Measurements from ENCODE around the gene MDFIC.
"Not testable (repeated sequence)": the region's sequence is repeated elsewhere in the genome, so short reads cannot be mapped to it uniquely, and the experiment has no call there.

The MDFIC gene, protein sequence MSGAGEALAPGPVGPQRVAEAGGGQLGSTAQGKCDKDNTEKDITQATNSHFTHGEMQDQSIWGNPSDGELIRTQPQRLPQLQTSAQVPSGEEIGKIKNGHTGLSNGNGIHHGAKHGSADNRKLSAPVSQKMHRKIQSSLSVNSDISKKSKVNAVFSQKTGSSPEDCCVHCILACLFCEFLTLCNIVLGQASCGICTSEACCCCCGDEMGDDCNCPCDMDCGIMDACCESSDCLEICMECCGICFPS

GRCh38 chr7:114922026-114922651 is at the start of gene MDFIC:
TSS of gene MDFIC (plus strand) at chr7:114922094. CDS start at chr7:114923034, 940 bp downstream.
- Mint-ChIP-seq H3K27ac (peak within 1 kb of the TSS; percentile 99), H3K36me3 (ENCODE audit: low read depth) (peaks cover 13% of the 10 kb centered on the region), H3K9me3 (no peaks in the 10 kb centered on the region), H3K4me1 (ENCODE audit: low read depth) (peaks cover 11% of the 10 kb centered on the region), H3K27me3 (no peaks in the 10 kb centered on the region), H3K4me3 (peak within 1 kb of the TSS; percentile 100)
- intact Hi-C loops (cut with micrococcal nuclease): loop anchor here (5.0 kb wide), 1 partner anchor 35 kb away; no protein-coding TSS in a partner anchor

- peaks cover under 1% of the 10 kb centered on the region for H3K9me3 Mint-ChIP-seq
- intact Hi-C loops (cut with micrococcal nuclease): no loop called here
- no peaks in the 10 kb centered on the region for H3K27me3 Mint-ChIP-seq
- no peak overlapping the region for H3K4me3 Mint-ChIP-seq
- H3K27ac Mint-ChIP-seq: no peak overlapping the region
- H3K36me3 Mint-ChIP-seq (ENCODE audit: low read depth): no peaks in the 10 kb centered on the region
- no peaks in the 10 kb centered on the region for H3K4me1 Mint-ChIP-seq (ENCODE audit: low read depth)
These were observed 47.7 kb upstream of the MDFIC start for GRCh38 chr7:114874170-114874569.

DNA sequence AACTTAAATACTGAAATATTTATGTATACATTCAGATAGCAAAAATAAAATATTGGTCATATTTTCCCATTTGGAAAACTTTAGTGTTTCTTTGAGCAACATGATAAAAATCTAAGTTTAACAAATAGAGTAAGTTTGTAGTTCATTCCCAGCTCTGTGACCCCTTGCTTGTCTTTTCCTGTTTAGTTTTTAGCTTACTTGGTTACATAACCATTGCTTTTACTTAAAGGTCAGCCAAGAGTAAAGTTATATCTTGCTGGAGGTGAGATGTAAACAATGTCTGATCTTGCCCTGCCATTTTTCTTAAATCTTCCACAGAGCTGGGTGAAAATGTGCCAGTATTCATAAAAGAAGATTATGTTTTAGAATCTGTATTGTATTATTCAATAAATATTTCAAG is 46.7 kb upstream of the MDFIC start:
- Mint-ChIP-seq H3K9me3 (peaks cover 10% of the 10 kb centered on the region), H3K4me1 (ENCODE audit: low read depth) (no peaks in the 10 kb centered on the region), H3K36me3 (ENCODE audit: low read depth) (no peaks in the 10 kb centered on the region), H3K4me3 (no peak overlapping the region), H3K27me3 (no peaks in the 10 kb centered on the region), H3K27ac (no peak overlapping the region)
- intact Hi-C loops (cut with micrococcal nuclease): no loop called here

DNA sequence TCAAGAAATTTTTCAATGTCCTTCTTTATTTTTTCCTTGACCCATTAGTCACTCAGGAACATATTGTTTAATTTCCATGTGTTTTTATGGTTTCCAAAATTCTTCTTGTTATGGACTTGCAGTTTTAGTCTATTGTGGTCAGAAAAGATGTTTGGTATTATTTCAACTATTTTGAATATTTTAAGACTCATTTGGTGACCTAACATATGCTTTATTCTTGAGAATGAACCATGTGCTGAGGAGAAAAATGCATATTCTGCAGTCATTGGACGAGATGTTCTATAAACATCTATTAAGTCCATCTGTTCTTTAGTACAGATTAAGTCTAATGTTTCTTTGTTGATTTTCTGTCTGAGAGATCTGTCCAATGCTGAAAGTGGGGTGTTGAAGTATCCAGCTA is 42.3 kb upstream of the MDFIC start:
- H3K36me3 Mint-ChIP-seq (ENCODE audit: low read depth): no peaks in the 10 kb centered on the region
- intact Hi-C loops (cut with micrococcal nuclease): no loop called here
- H3K27ac Mint-ChIP-seq: no peak overlapping the region
- H3K4me1 Mint-ChIP-seq (ENCODE audit: low read depth): no peaks in the 10 kb centered on the region
- H3K9me3 Mint-ChIP-seq: peaks cover 25% of the 10 kb centered on the region
- no peak overlapping the region for H3K4me3 Mint-ChIP-seq
- H3K27me3 Mint-ChIP-seq: no peaks in the 10 kb centered on the region

DNA sequence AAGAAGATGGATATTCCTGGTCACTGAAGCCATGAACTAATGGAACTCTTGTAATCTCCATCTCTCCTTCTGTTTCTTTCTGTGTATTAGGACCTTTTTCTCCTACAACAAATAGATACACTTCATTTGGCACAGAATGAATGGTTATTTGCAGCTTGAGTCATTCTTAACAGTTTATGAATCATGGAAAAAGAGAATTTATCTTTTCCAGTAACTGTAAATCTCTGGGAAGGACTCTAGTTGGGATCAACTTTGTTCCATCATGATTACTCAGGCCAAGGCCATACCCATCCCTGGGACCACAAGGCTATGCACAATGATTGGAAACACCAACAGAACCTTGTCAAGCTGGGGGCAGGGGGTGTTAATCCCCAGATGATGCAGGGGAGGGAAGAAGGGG is 36.1 kb upstream of the MDFIC start:
- Mint-ChIP-seq H3K36me3 (ENCODE audit: low read depth) (no peaks in the 10 kb centered on the region), H3K27me3 (no peaks in the 10 kb centered on the region), H3K9me3 (peaks cover 23% of the 10 kb centered on the region), H3K4me1 (ENCODE audit: low read depth) (peaks cover 8% of the 10 kb centered on the region), H3K4me3 (no peak overlapping the region), H3K27ac (no peak overlapping the region)
- intact Hi-C loops (cut with micrococcal nuclease): no loop called here

GRCh38 chr7:114886241-114886640 is 35.7 kb upstream of the MDFIC start:
- intact Hi-C loops (cut with micrococcal nuclease): no loop called here
- Mint-ChIP-seq H3K27ac (no peak overlapping the region), H3K9me3 (peaks cover 19% of the 10 kb centered on the region)

DNA sequence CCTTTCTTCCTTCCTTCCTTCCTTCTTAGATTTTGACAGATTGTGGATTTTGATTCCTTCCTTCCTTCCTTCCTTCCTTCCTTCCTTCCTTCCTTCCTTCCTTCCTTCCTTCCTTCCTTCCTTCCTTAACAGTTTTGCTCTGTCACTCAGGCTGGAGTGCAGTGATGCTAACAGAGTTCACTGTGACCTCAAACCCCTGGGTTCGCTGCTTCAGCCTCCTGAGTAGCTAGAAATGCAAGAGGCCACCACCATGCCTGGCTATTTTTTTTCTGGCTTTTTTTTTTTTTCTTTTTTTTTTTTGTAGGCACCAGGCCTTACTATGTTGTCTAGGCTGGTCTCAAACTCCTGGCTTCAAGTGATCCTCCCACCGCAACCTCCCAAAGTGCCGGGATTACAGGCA is 32.8 kb upstream of the MDFIC start:
- H3K27me3 Mint-ChIP-seq; intact Hi-C loops (cut with micrococcal nuclease); H3K27ac Mint-ChIP-seq; H3K4me3 Mint-ChIP-seq; H3K4me1 Mint-ChIP-seq (ENCODE audit: low read depth); H3K36me3 Mint-ChIP-seq (ENCODE audit: low read depth): not testable (repeated sequence)
- H3K9me3 Mint-ChIP-seq: peaks cover 14% of the 10 kb centered on the region

More at GRCh38 chr7:114886241-114886640, 35.7 kb upstream of the MDFIC start:
- Mint-ChIP-seq H3K36me3 (ENCODE audit: low read depth) (no peaks in the 10 kb centered on the region), H3K4me1 (ENCODE audit: low read depth) (peaks cover 8% of the 10 kb centered on the region), H3K4me3 (no peak overlapping the region), H3K27me3 (no peaks in the 10 kb centered on the region)

DNA sequence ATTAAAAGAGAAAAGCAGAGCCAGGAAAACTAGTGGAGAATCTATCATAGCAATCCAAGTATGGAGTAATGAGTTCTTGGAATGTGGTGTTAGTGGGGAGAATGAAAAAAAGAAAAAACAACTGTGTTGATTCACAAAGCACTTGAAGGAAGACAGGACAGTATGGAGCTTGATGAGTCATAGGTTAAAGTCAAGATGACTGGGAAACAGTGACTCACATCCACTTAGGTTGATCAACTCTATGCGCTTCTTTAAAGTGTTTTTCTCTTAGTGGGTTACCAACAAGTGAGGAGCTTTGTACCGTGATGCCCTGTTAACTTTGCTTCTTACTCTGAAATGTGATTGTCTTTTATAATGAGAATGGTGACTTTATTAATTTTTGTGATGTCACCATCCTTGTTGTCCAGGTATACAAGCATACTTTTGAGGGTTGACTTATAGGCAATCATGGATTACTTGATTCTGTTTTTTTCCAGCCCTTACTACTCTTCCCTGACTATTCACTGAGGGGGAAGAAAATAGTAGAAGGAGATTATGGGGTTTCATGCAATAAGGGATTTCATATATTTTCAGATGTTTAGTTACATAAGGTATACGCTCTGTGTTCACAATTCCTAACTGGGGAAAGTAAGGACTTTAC is 32.1 kb upstream of the MDFIC start:
- peaks cover 8% of the 10 kb centered on the region for H3K4me1 Mint-ChIP-seq (ENCODE audit: low read depth)
- no peak overlapping the region for H3K4me3 Mint-ChIP-seq
- intact Hi-C loops (cut with micrococcal nuclease): no loop called here
- peaks cover 14% of the 10 kb centered on the region for H3K9me3 Mint-ChIP-seq
- no peak overlapping the region for H3K27ac Mint-ChIP-seq
- H3K27me3 Mint-ChIP-seq: no peaks in the 10 kb centered on the region
- H3K36me3 Mint-ChIP-seq (ENCODE audit: low read depth): no peaks in the 10 kb centered on the region

DNA sequence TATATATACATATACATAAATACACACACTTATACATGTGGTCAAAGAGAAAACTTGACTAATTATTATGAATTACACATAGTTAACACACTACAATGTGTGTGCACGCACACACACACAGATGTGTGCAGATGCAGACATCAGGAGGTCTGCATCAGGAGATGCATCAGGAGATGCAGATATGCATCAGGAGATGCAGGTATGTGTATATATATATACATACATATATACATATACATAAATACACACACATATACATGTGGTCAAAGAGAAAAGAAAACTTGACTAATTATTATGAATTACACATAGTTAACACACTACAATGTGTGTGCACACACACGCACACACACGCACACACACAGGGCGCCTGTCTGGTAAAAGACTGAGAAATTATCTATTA is 31.3 kb upstream of the MDFIC start:
- intact Hi-C loops (cut with micrococcal nuclease): no loop called here
- Mint-ChIP-seq H3K36me3 (ENCODE audit: low read depth) (no peaks in the 10 kb centered on the region), H3K27me3 (no peaks in the 10 kb centered on the region), H3K27ac (no peak overlapping the region), H3K4me3 (no peak overlapping the region), H3K9me3 (peaks cover 14% of the 10 kb centered on the region), H3K4me1 (ENCODE audit: low read depth) (peaks cover 8% of the 10 kb centered on the region)

DNA sequence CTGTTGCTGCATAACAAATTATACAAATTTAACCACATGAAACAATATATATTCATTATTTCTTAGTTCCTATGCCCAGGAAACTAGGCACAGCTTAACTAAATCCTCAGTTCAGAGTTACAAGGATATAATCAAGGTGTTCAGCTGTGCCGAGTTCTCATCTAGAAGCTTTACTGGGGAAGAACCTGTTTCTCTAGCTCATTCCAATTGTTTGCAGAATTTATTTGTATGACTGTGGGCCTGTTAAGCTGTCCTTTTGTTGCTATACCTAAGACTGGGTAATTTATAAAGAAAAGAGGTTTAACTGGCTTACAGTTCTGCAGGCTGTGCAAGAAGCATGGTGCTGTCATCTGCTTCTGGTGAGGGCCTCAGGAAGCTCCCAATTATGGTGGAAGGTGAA is 21.8 kb upstream of the MDFIC start:
- Mint-ChIP-seq H3K27ac (no peak overlapping the region), H3K4me1 (ENCODE audit: low read depth) (no peaks in the 10 kb centered on the region), H3K4me3 (no peak overlapping the region), H3K9me3 (no peaks in the 10 kb centered on the region), H3K36me3 (ENCODE audit: low read depth) (no peaks in the 10 kb centered on the region), H3K27me3 (no peaks in the 10 kb centered on the region)
- intact Hi-C loops (cut with micrococcal nuclease): no loop called here

DNA sequence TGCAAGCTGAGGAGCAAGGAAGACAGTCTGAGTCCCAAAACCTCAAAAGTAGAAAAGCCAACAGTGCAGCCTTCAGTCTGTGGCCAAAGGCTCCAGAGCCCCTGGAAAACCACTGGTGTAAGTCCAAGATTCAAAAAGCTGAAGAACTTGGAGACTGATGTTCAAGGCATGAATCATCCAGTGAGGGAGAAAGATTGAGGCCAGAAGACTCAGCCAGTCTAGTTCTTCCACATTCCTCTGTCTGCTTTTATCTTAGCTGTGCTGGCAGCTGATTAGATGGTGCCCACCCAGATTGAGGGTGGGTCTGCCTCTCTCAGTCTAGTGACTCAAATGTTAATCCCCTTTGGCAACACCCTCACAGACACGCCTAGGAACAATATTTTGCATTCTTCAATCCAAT is 20.1 kb upstream of the MDFIC start:
- Mint-ChIP-seq H3K27ac (no peak overlapping the region), H3K4me1 (ENCODE audit: low read depth) (no peaks in the 10 kb centered on the region), H3K27me3 (no peaks in the 10 kb centered on the region), H3K4me3 (no peak overlapping the region), H3K9me3 (no peaks in the 10 kb centered on the region), H3K36me3 (ENCODE audit: low read depth) (no peaks in the 10 kb centered on the region)
- intact Hi-C loops (cut with micrococcal nuclease): no loop called here

DNA sequence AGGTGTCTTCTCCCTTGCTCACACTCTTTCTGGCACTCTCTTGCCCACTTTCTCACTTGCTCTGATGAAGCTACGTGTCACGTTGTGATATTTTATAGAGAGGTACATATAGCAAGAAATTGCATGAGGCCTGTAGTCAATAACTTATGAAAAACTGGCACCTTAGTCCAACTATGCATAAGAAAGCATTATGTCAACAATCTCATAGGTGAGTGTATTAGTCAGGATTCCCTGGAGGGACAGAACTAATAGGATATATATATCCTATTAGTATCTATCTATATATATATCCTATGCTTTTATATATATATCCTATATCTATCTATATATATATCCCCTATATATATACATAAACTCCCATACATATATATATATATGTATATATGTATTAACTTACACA is 18.8 kb upstream of the MDFIC start:
- Mint-ChIP-seq H3K4me3 (no peak overlapping the region), H3K27ac (no peak overlapping the region), H3K9me3 (no peaks in the 10 kb centered on the region), H3K27me3 (no peaks in the 10 kb centered on the region), H3K4me1 (ENCODE audit: low read depth) (no peaks in the 10 kb centered on the region), H3K36me3 (ENCODE audit: low read depth) (no peaks in the 10 kb centered on the region)
- intact Hi-C loops (cut with micrococcal nuclease): no loop called here

- Mint-ChIP-seq H3K4me3 (no peak overlapping the region), H3K4me1 (ENCODE audit: low read depth) (no peaks in the 10 kb centered on the region), H3K36me3 (ENCODE audit: low read depth) (no peaks in the 10 kb centered on the region), H3K9me3 (no peaks in the 10 kb centered on the region), H3K27ac (no peak overlapping the region), H3K27me3 (no peaks in the 10 kb centered on the region)
- intact Hi-C loops (cut with micrococcal nuclease): loop anchor here (5.0 kb wide), 1 partner anchor 97 kb away; no protein-coding TSS in a partner anchor
These were observed 11.1 kb upstream of the MDFIC start for GRCh38 chr7:114910787-114911186.

DNA sequence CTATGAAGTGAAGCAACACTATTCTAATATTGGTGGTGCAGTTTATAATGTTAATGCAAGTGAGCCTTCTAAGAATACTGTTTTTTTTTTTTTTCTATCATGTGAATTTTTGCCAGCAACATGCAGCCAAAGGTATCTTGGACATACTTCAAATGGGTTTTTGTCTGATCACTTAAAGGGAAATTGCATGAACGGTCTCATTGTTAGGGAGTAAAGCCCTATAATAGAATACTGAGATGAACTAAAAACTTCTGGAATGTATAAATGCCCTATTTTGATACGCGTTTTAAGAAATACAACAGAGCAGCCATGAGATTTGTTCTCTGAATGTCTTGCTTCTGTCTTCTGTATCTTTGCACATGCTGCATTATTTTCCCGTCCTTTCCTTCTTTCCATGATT is 10.5 kb upstream of the MDFIC start:
- no peaks in the 10 kb centered on the region for H3K9me3 Mint-ChIP-seq
- no peaks in the 10 kb centered on the region for H3K4me1 Mint-ChIP-seq (ENCODE audit: low read depth)
- no peaks in the 10 kb centered on the region for H3K36me3 Mint-ChIP-seq (ENCODE audit: low read depth)
- intact Hi-C loops (cut with micrococcal nuclease): loop anchor here (5.0 kb wide), 1 partner anchor 96 kb away; no protein-coding TSS in a partner anchor
- no peak overlapping the region for H3K4me3 Mint-ChIP-seq
- H3K27me3 Mint-ChIP-seq: no peaks in the 10 kb centered on the region
- no peak overlapping the region for H3K27ac Mint-ChIP-seq

Data from dendritic cell treated with granulocyte-macrophage colony-stimulating factor and Interleukin-4, amounts not matched to agents 40 ng/mL and 50 ng/mL, for 4 days (primary cell).